Vagina (tissue), 2 donors: Measurements from ENCODE around the gene SLC49A3. TPM values are rescaled to one million over a fixed set of nuclear protein-coding genes. Genes with fewer than 3 reads are reported as not detected.

Source experiments
- DNase-seq, 2 donors: peaks; one replicate each; pipeline ENCODE4 v3.0.0-alpha.2; 2017; ENCODE audit errors: extremely low spot score in 2 of 2
- H3K27ac ChIP-seq: fragments of 200-600 bp; sonication (generic); one replicate; pipeline ENCODE4 v1.5.1; 2019
- H3K27me3 ChIP-seq: fragments of 200-600 bp; sonication (generic); one replicate; pipeline ENCODE4 v1.5.1; 2019
- H3K36me3 ChIP-seq, 2 donors: fragments of 200-600 bp; sonication (generic); one replicate each; pipeline ENCODE4 v1.5.1; 2017 to 2019
- H3K4me1 ChIP-seq: fragments of 200-600 bp; sonication (generic); one replicate; pipeline ENCODE4 v1.5.1; 2019
- H3K4me3 ChIP-seq, 2 donors: fragments of 200-600 bp; sonication (generic); 1 replicate in 1 of 2; 2 replicates in 1 of 2; pipeline ENCODE4 v1.5.1; 2016 to 2019
- H3K9me3 ChIP-seq: fragments of 200-600 bp; sonication (generic); one replicate; pipeline ENCODE4 v1.5.1; 2019
- POLR2A ChIP-seq, 2 donors: fragments of 450-650 bp; IDR thresholded peaks; one replicate each; pipeline ENCODE4 v1.6.1; 2017; ENCODE audit warnings: antibody characterized with exemption in 2 of 2, mild to moderate bottlenecking in 2 of 2, moderate library complexity in 2 of 2
- POLR2AphosphoS5 ChIP-seq, 2 donors: sonication (generic); formaldehyde crosslinking; IDR thresholded peaks; one replicate each; pipeline ENCODE4 v1.9.0; 2017; ENCODE audit warnings: antibody characterized with exemption in 2 of 2, mild to moderate bottlenecking in 2 of 2, low read depth in 1 of 2; ENCODE audit not compliant: insufficient read depth in 1 of 2
- intact Hi-C: fragments of 100-400 bp; cut with DNase I; formaldehyde crosslinking; loops from one replicate; pipeline ENCODE4 v1.15.1; 2023
- total RNA-seq: library from RNA; depleted of rRNA; stranded (reverse); fragments of >200 nt; gene quantifications from one replicate; pipeline ENCODE4 v1.2.3, GENCODE V29; 2016
- TF ChIP-seq, protein P1 (sequence below), 3 experiments: fragments of 450-650 bp in 2 of 3; fragments of 200-600 bp in 1 of 3; sonication (generic) in 1 of 3; IDR thresholded peaks; one replicate each; pipeline ENCODE4 v1.5.1; 2017 to 2019; ENCODE audit warnings: antibody characterized with exemption in 3 of 3, mild to moderate bottlenecking in 2 of 3, moderate library complexity in 2 of 3

Gene SLC49A3
- total RNA-seq, 1 donor from 2014 or later: 11.0 TPM

DNA sequence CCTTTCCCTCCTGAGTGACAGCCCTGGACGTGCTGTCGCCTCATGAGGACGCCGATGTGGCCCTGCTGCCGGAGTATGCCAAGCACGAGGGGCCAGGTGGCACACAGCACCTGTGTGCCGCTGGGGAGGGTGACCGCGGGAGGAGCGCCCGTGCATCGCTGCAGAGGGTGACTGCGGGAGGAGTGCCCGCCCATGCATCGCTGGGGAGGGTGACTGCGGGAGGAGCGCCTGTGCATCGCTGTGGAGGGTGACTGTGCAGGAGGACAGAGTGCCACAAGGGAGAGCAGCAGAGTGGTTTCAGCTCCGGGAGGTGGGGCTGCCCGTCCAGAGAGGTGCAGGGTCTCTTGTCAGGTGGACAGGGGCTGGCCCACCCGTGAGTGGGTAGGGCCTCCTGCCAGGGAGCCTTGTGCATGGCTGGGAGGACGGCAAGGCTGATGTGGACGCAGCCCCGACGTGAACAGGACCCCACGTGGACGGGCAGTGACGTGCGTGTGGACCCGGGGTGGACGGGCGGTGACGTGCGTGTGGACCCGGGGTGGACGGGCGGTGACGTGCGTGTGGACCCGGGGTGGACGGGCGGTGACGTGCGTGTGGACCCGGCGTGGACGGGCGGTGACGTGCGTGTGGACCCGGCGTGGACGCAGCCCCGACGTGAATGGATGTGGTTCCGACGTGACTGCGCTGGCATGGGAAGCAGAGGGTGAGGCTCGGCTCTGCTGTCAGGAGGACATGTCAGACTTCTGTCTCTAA is 31.3 kb upstream of the SLC49A3 start:
- TF ChIP-seq, protein P1, sequence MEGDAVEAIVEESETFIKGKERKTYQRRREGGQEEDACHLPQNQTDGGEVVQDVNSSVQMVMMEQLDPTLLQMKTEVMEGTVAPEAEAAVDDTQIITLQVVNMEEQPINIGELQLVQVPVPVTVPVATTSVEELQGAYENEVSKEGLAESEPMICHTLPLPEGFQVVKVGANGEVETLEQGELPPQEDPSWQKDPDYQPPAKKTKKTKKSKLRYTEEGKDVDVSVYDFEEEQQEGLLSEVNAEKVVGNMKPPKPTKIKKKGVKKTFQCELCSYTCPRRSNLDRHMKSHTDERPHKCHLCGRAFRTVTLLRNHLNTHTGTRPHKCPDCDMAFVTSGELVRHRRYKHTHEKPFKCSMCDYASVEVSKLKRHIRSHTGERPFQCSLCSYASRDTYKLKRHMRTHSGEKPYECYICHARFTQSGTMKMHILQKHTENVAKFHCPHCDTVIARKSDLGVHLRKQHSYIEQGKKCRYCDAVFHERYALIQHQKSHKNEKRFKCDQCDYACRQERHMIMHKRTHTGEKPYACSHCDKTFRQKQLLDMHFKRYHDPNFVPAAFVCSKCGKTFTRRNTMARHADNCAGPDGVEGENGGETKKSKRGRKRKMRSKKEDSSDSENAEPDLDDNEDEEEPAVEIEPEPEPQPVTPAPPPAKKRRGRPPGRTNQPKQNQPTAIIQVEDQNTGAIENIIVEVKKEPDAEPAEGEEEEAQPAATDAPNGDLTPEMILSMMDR (IDR thresholded peaks at IDR 0.05): no peak
- TF ChIP-seq POLR2A (IDR thresholded peaks at IDR 0.05) (no peak), POLR2AphosphoS5 (IDR thresholded peaks at IDR 0.05; ENCODE audit: insufficient read depth in 1 of 2, low read depth in 1 of 2) (no peak)
- no peaks in the 10 kb centered on the region for H3K9me3 ChIP-seq
- H3K36me3 ChIP-seq: peaks cover 0 to 6% of the 10 kb centered on the region in 2 donors
- no peak overlapping the region for H3K4me3 ChIP-seq
- H3K27ac ChIP-seq: peak overlapping the region; percentile 60
- DNase-seq: no peak
- peaks cover 37% of the 10 kb centered on the region for H3K4me1 ChIP-seq
- no peaks in the 10 kb centered on the region for H3K27me3 ChIP-seq
- intact Hi-C loops: no loop called here

DNA sequence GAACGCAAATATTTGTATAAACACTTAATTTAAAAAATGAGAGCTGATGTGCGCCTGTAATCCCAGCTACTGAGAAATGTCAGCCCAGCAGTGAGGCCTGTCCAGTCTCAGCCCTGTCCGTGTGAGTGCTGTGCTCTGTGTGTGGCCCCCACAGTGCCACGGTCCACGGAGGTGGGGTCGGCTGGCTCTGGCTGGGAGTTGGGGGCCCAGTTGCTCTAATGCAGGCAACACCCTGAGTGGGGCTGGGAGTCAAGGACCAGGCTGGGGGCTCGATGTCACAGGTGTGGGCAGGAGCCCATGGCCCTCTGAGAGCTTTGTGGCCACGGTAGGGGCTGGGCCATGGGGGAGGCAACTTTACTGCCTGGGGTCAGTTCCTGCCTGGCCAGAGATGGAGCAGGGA is 29.5 kb upstream of the SLC49A3 start:
- Histone ChIP-seq H3K27ac (no peak overlapping the region), H3K27me3 (no peaks in the 10 kb centered on the region), H3K4me1 (peaks cover 37% of the 10 kb centered on the region), H3K4me3 (no peak overlapping the region), H3K36me3 (peaks cover 0 to 6% of the 10 kb centered on the region in 2 donors), H3K9me3 (no peaks in the 10 kb centered on the region)
- TF ChIP-seq POLR2AphosphoS5 (IDR thresholded peaks at IDR 0.05; ENCODE audit: insufficient read depth in 1 of 2, low read depth in 1 of 2) (no peak), POLR2A (IDR thresholded peaks at IDR 0.05) (no peak)
- TF ChIP-seq, protein P1 (IDR thresholded peaks at IDR 0.05): no peak
- intact Hi-C loops: no loop called here
- no peak for DNase-seq

DNA sequence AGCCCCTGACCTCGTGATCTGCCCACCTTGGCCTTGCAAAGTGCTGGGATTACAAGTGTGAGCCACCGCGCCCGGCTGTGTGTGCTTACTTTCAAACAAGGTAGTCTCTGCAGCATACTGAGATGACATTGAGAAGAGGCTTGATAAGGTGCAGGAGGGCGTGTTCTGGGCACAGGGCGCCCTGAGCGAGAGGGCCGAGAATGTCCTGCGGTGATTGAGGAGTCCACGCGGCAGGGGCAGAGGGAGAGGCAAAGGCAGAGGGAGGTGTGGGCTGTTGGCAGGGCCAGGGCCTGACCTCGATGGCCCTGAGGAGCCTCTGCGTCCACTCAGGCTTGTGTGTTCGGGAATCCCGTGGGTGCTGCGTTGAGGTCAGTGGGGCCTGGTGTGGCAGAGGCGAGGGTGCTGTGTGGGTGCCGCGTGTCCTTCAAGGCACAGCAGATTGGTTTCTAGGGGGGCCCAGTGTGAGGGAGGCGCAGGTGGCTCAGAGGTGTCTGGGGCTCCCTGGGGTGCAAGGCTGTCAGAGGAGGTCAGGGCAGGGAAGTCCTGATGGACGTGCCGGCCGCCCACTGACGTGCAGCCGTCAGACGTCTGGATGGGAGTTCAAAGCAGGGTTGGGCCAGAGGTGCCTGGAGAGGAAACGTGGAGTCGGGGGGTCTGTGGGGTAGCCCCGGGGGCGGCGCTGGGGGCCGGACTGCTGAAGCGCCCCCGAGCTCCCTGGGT is 28.8 kb upstream of the SLC49A3 start:
- Histone ChIP-seq H3K4me3 (no peak overlapping the region), H3K9me3 (no peaks in the 10 kb centered on the region), H3K36me3 (no peaks in the 10 kb centered on the region), H3K27me3 (no peaks in the 10 kb centered on the region), H3K27ac (no peak overlapping the region), H3K4me1 (peaks cover 41% of the 10 kb centered on the region)
- TF ChIP-seq POLR2A (IDR thresholded peaks at IDR 0.05) (no peak), POLR2AphosphoS5 (IDR thresholded peaks at IDR 0.05; ENCODE audit: insufficient read depth in 1 of 2, low read depth in 1 of 2) (no peak)
- TF ChIP-seq, protein P1 (IDR thresholded peaks at IDR 0.05): no peak
- intact Hi-C loops: no loop called here
- no peak for DNase-seq

DNA sequence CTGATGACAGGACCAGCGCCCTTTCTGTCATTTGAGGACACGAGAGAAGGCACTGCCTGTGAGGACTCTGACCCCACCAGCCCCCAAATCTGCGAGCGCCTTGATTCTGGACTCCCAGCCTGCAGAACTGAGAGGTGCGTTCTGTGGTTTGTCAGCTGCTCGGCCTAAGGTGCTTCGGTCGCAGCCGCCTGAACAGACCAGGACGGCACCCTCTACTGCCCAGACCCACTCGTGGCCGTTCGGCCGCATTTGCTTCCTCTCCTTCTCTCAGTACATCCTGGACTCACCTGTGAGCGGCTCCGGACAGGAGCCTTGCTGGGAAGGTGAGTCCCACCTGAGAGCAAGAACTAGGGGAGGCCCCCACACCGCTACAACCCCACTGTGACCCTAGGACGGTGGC is 25.1 kb upstream of the SLC49A3 start:
- Histone ChIP-seq H3K36me3 (no peaks in the 10 kb centered on the region), H3K27ac (no peak overlapping the region), H3K27me3 (no peaks in the 10 kb centered on the region), H3K9me3 (no peaks in the 10 kb centered on the region), H3K4me3 (no peak overlapping the region), H3K4me1 (peaks cover 28% of the 10 kb centered on the region)
- intact Hi-C loops: no loop called here
- TF ChIP-seq POLR2AphosphoS5 (IDR thresholded peaks at IDR 0.05; ENCODE audit: insufficient read depth in 1 of 2, low read depth in 1 of 2) (no peak), POLR2A (IDR thresholded peaks at IDR 0.05) (no peak)
- TF ChIP-seq, protein P1 (IDR thresholded peaks at IDR 0.05): no peak
- DNase-seq: no peak
